GM12892 (cell line): Measurements from ENCODE around the gene TMEM150C.

Source experiments
- POLR2A ChIP-seq: IDR thresholded peaks from 2 replicates; pipeline ENCODE4 v1.6.1; 2011; ENCODE audit warnings: low read depth, low read length, control low read depth
- POLR2AphosphoS5 ChIP-seq: IDR thresholded peaks from 2 replicates; pipeline ENCODE4 v1.6.1; 2011; ENCODE audit warnings: low read depth, low read length, control low read depth

DNA sequence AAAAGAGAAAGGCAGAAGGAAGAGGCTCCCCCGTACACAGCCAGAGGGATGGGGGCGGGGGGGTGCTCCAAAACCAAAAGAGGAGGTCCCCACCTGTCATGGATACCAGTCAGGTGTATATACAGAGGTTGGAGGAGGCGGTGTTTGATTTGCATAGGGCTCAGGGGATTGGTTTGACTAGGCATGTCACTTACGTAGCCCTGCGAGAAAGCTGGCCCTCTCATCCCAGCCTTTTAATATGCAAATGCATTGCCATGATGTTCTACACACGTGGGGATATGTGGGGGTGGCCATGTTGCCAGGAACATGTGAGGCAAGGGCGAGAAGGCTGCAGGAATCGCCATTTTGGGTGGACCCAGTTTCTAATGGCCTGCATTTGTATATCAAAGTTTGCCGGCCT is 38.6 kb downstream of the TMEM150C start:
- TF ChIP-seq POLR2A, result no peak
- TF ChIP-seq POLR2AphosphoS5, result no peak
